Activated CD4-positive, alpha-beta memory T cell treated with anti-CD3 and anti-CD28 coated beads, Interleukin-2, amount 10 ng/mL, durations not matched to agents 7 days and 5 days (primary cell): ENCODE data around the gene HMMR. TPM values are rescaled to one million over a fixed set of nuclear protein-coding genes. Genes with fewer than 3 reads are reported as not detected.
A peak's percentile ranks its signal among the peaks of the same experiment; 100 is the strongest.

ENCODE experiments used
- CTCF ChIA-PET: fragments of 350-600 bp; sonication (Branson Sonifier 250); formaldehyde crosslinking; loops from one replicate; lab custom pipeline; 2021; ENCODE audit warnings: antibody characterized with exemption, inconsistent platforms; lab: Charles Lee
- POLR2A ChIA-PET: fragments of 350-600 bp; sonication (Branson Sonifier 250); formaldehyde crosslinking; loops from one replicate; lab custom pipeline; 2021; ENCODE audit warnings: antibody characterized with exemption; lab: Charles Lee
- DNase-seq: peaks from one replicate; pipeline ENCODE4 v3.0.0-alpha.2; 2020
- H3K27ac Mint-ChIP-seq: one replicate; pipeline ENCODE4 v1.8.0; 2021; ENCODE audit warnings: mild to moderate bottlenecking, mixed read lengths
- H3K27me3 Mint-ChIP-seq: one replicate; pipeline ENCODE4 v1.8.0; 2021; ENCODE audit warnings: mixed read lengths
- H3K36me3 Mint-ChIP-seq: one replicate; pipeline ENCODE4 v1.8.0; 2021; ENCODE audit warnings: low read depth, mixed read lengths
- H3K4me1 Mint-ChIP-seq: one replicate; pipeline ENCODE4 v1.8.0; 2021; ENCODE audit warnings: mixed read lengths
- H3K4me3 Mint-ChIP-seq: one replicate; pipeline ENCODE4 v1.8.0; 2021; ENCODE audit warnings: mild to moderate bottlenecking, mixed read lengths
- H3K9me3 Mint-ChIP-seq: one replicate; pipeline ENCODE4 v1.8.0; 2021; ENCODE audit warnings: mixed read lengths
- total RNA-seq, 2 experiments: library from RNA; stranded (reverse); gene quantifications; one replicate each; pipeline ENCODE4 v1.2.3, GENCODE V29; 2021

The HMMR gene
- total RNA-seq, 2 experiments from 2014 or later, result 74.7 to 75.7 TPM

GRCh38 chr5:163498886-163499285, 38.5 kb downstream of the HMMR start:
- H3K9me3 Mint-ChIP-seq, result no peaks in the 10 kb centered on the region
- peaks cover 3% of the 10 kb centered on the region for H3K36me3 Mint-ChIP-seq
- peaks cover 10% of the 10 kb centered on the region for H3K4me1 Mint-ChIP-seq
- CTCF ChIA-PET, result no interaction called here
- DNase-seq, result no peak
- POLR2A ChIA-PET, result interaction anchor here (1.1 to 1.9 kb wide), 2 partner anchors 37 to 39 kb away, joined by 3 to 12 read pairs; partner anchors contain the start of genes HMMR and NUDCD2
- no peaks in the 10 kb centered on the region for H3K27me3 Mint-ChIP-seq
- H3K4me3 Mint-ChIP-seq, result no peak overlapping the region
- H3K27ac Mint-ChIP-seq, result no peak overlapping the region

DNA sequence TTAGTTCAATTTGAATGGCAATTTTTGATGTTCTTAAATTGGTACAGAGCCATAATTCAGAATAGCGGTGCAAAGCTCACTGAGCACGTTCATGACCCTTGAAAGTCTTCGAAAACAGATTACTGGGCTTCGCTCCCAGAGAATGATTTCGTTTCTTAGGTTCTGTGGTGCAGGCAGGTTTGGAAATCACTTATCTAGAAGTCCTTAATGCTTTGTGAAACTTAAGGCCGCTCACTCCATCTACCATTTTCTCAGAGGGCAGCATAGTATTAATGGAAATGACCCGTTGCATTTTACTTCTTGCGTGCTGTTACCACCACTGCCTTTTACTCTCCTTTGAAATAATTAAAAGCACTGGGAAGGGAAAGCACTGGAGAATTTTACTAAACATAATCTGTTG, 42.1 kb downstream of the HMMR start:
- DNase-seq, result no peak
- ChIA-PET POLR2A (interaction anchor here (1.0 to 9.6 kb wide), 8 partner anchors 8 to 65 kb away, joined by 3 to 418 read pairs (median 6); partner anchors contain the start of genes CCNG1, HMMR and NUDCD2), CTCF (interaction anchor here (1.0 to 4.2 kb wide), 5 partner anchors 10 to 42 kb away, joined by 3 to 63 read pairs (median 6); partner anchors contain the start of genes HMMR and NUDCD2)
- Mint-ChIP-seq H3K4me1 (peaks cover 13% of the 10 kb centered on the region), H3K27me3 (no peaks in the 10 kb centered on the region), H3K4me3 (peak overlapping the region; percentile 96), H3K9me3 (no peaks in the 10 kb centered on the region), H3K36me3 (peaks cover 9% of the 10 kb centered on the region), H3K27ac (peak overlapping the region; percentile 99)

- Mint-ChIP-seq H3K36me3 (peaks cover 12% of the 10 kb centered on the region), H3K27me3 (no peaks in the 10 kb centered on the region), H3K4me1 (peaks cover 21% of the 10 kb centered on the region), H3K9me3 (no peaks in the 10 kb centered on the region), H3K4me3 (peak overlapping the region; percentile 96), H3K27ac (peak overlapping the region; percentile 99)
- peak; percentile 47 for DNase-seq
- ChIA-PET CTCF (interaction anchor here (0.6 to 4.2 kb wide), 6 partner anchors 11 to 43 kb away, joined by 3 to 63 read pairs (median 5); partner anchors contain the start of genes HMMR and NUDCD2), POLR2A (interaction anchor here (1.0 to 9.6 kb wide), 8 partner anchors 9 to 66 kb away, joined by 3 to 418 read pairs (median 6); partner anchors contain the start of genes CCNG1, HMMR and NUDCD2)
These were observed 43.0 kb downstream of the HMMR start for GRCh38 chr5:163503106-163504078.

GRCh38 chr5:163504079-163504931, 43.9 kb downstream of the HMMR start:
- no peaks in the 10 kb centered on the region for H3K27me3 Mint-ChIP-seq
- peak; percentile 54 for DNase-seq
- ChIA-PET POLR2A (interaction anchor here (1.1 to 9.6 kb wide), 9 partner anchors 10 to 54 kb away, joined by 3 to 418 read pairs (median 6); partner anchors contain the start of genes HMMR and NUDCD2), CTCF (interaction anchor here (1.0 to 4.2 kb wide), 4 partner anchors 15 to 44 kb away, joined by 5 to 63 read pairs (median 8); partner anchors contain the start of genes HMMR and NUDCD2)
- peak overlapping the region; percentile 99 for H3K27ac Mint-ChIP-seq
- H3K9me3 Mint-ChIP-seq, result no peaks in the 10 kb centered on the region
- peaks cover 28% of the 10 kb centered on the region for H3K4me1 Mint-ChIP-seq
- H3K36me3 Mint-ChIP-seq, result peaks cover 19% of the 10 kb centered on the region
- peak overlapping the region; percentile 96 for H3K4me3 Mint-ChIP-seq

DNA sequence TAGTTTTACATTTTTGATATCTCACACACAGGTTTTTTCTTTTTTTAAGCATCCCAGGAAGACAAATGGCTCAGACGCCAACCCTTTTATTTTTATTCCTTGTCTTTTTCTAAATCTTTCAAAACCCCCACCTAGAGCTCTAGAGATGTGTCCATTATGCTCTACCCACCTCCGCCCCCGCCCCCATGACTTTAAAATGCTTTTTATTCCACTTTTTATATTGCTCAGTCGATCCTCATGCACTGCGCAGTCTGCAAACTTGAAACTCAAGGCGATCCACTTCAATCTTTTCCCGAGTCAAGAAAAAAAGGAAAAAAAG, 44.6 kb downstream of the HMMR start:
- peaks cover 19% of the 10 kb centered on the region for H3K36me3 Mint-ChIP-seq
- peak overlapping the region; percentile 99 for H3K27ac Mint-ChIP-seq
- H3K27me3 Mint-ChIP-seq, result no peaks in the 10 kb centered on the region
- H3K9me3 Mint-ChIP-seq, result no peaks in the 10 kb centered on the region
- POLR2A ChIA-PET, result interaction anchor here (0.7 to 9.6 kb wide), 15 partner anchors 9 to 66 kb away, joined by 3 to 418 read pairs (median 4); partner anchors contain the start of genes CCNG1, HMMR and NUDCD2
- no peak for DNase-seq
- CTCF ChIA-PET, result interaction anchor here (0.7 to 4.2 kb wide), 4 partner anchors 14 to 62 kb away, joined by 3 to 63 read pairs (median 4); partner anchors contain the start of genes HMMR and NUDCD2
- H3K4me3 Mint-ChIP-seq, result peak overlapping the region; percentile 96
- H3K4me1 Mint-ChIP-seq, result peaks cover 34% of the 10 kb centered on the region

GRCh38 chr5:163505368-163506094, 45.1 kb downstream of the HMMR start, which contains the start of gene MAT2B:
Gene MAT2B, plus strand, starts transcription at chr5:163505619. Its CDS starts 68 bp downstream, at chr5:163505687.
- no peaks in the 10 kb centered on the region for H3K27me3 Mint-ChIP-seq
- POLR2A ChIA-PET, result interaction anchor here (0.7 to 9.6 kb wide), 14 partner anchors 9 to 67 kb away, joined by 3 to 418 read pairs (median 4); partner anchors contain the start of genes CCNG1, HMMR and NUDCD2
- CTCF ChIA-PET, result interaction anchor here (0.5 to 4.2 kb wide), 5 partner anchors 10 to 63 kb away, joined by 3 to 63 read pairs (median 4); partner anchors contain the start of genes HMMR and NUDCD2
- peak; percentile 96 for DNase-seq
- H3K4me1 Mint-ChIP-seq, result peaks cover 36% of the 10 kb centered on the region
- H3K9me3 Mint-ChIP-seq, result no peaks in the 10 kb centered on the region
- H3K36me3 Mint-ChIP-seq, result peaks cover 20% of the 10 kb centered on the region
- peak within 1 kb of the TSS; percentile 96 for H3K4me3 Mint-ChIP-seq
- H3K27ac Mint-ChIP-seq, result peak within 1 kb of the TSS; percentile 99

GRCh38 chr5:163506095-163506457, 45.6 kb downstream of the HMMR start:
- CTCF ChIA-PET, result interaction anchor here (0.5 to 4.7 kb wide), 5 partner anchors 10 to 64 kb away, joined by 3 to 63 read pairs (median 4); partner anchors contain the start of genes HMMR and NUDCD2
- Mint-ChIP-seq H3K27me3 (no peaks in the 10 kb centered on the region), H3K36me3 (peaks cover 25% of the 10 kb centered on the region)

GRCh38 chr5:163506726-163507125, 46.3 kb downstream of the HMMR start:
- CTCF ChIA-PET, result interaction anchor here (0.6 to 4.7 kb wide), 3 partner anchors 15 to 47 kb away, joined by 3 to 41 read pairs (median 3); partner anchors contain the start of genes HMMR and NUDCD2
- no peaks in the 10 kb centered on the region for H3K27me3 Mint-ChIP-seq
- H3K27ac Mint-ChIP-seq, result peak overlapping the region; percentile 99
- DNase-seq, result no peak
- POLR2A ChIA-PET, result interaction anchor here (0.7 to 9.6 kb wide), 5 partner anchors 31 to 68 kb away, joined by 3 to 418 read pairs (median 3); partner anchors contain the start of genes CCNG1, HMMR and NUDCD2
- peak overlapping the region; percentile 96 for H3K4me3 Mint-ChIP-seq
- H3K36me3 Mint-ChIP-seq, result peaks cover 26% of the 10 kb centered on the region
- H3K9me3 Mint-ChIP-seq, result no peaks in the 10 kb centered on the region
- peaks cover 43% of the 10 kb centered on the region for H3K4me1 Mint-ChIP-seq

More at GRCh38 chr5:163506095-163506457, 45.6 kb downstream of the HMMR start:
- Mint-ChIP-seq H3K9me3 (no peaks in the 10 kb centered on the region), H3K4me1 (peaks cover 42% of the 10 kb centered on the region), H3K4me3 (peak overlapping the region; percentile 96), H3K27ac (peak overlapping the region; percentile 99)
- POLR2A ChIA-PET, result interaction anchor here (0.8 to 9.6 kb wide), 11 partner anchors 13 to 67 kb away, joined by 3 to 418 read pairs (median 4); partner anchors contain the start of genes CCNG1, HMMR and NUDCD2
- no peak for DNase-seq

- Mint-ChIP-seq H3K4me1 (peaks cover 46% of the 10 kb centered on the region), H3K9me3 (no peaks in the 10 kb centered on the region), H3K36me3 (peaks cover 43% of the 10 kb centered on the region), H3K27ac (peak overlapping the region; percentile 99), H3K4me3 (peak overlapping the region; percentile 96), H3K27me3 (no peaks in the 10 kb centered on the region)
- ChIA-PET CTCF (interaction anchor here (0.7 to 4.7 kb wide), 4 partner anchors 38 to 100 kb away, joined by 3 to 41 read pairs (median 3); partner anchors contain the start of genes HMMR and NUDCD2), POLR2A (interaction anchor here (2.5 to 9.6 kb wide), 2 partner anchors 49 to 70 kb away, joined by 16 to 418 read pairs; partner anchors contain the start of genes CCNG1, HMMR and NUDCD2)
- DNase-seq, result no peak
These were observed 48.3 kb downstream of the HMMR start for GRCh38 chr5:163508753-163509152.

DNA sequence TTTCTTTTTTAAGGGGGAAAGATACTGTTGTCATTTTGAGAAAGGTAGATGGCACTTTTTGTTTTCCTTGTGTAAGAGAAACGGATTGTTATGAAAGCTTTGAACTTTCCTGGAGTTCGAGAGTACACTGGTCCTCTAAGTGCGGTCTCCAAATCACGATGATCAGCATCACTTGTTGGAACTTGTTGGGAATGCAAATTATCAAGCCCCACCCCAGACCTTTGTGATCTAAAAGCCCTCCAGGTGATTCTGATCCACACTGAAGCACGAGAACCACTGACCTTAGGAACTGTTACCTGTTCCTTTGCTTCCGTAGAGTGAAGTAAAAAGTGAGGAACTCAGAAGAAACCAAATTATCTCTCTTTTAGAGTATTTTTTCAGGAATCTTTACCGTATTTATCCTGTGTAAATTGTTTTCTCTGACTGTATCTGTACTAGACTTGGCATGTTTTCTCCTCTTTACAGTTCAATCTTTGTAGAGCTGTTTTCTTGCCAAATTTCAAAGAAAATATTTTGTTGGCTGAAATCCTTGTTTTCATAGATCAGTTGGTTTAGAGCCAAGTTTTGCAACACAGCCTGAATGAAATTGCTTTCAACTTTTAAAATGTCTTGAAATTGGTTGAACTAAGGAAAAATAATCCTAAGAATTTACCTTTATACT, 49.0 kb downstream of the HMMR start:
- H3K27ac Mint-ChIP-seq, result peak overlapping the region; percentile 99
- peaks cover 46% of the 10 kb centered on the region for H3K4me1 Mint-ChIP-seq
- ChIA-PET POLR2A (interaction anchor here (2.5 to 9.6 kb wide), 2 partner anchors 49 to 71 kb away, joined by 16 to 418 read pairs; partner anchors contain the start of genes CCNG1, HMMR and NUDCD2), CTCF (interaction anchor here (0.9 to 4.7 kb wide), 2 partner anchors 50 to 101 kb away, joined by 3 to 41 read pairs; partner anchors contain the start of genes HMMR and NUDCD2)
- no peak for DNase-seq
- no peaks in the 10 kb centered on the region for H3K9me3 Mint-ChIP-seq
- peak overlapping the region; percentile 96 for H3K4me3 Mint-ChIP-seq
- no peaks in the 10 kb centered on the region for H3K27me3 Mint-ChIP-seq
- peaks cover 49% of the 10 kb centered on the region for H3K36me3 Mint-ChIP-seq
